Tibial nerve (tissue), 4 donors: ENCODE measurements around the gene C5orf58. TPM values are rescaled to one million over a fixed set of nuclear protein-coding genes. Genes with fewer than 3 reads are reported as not detected.

Experiments
- DNase-seq, 2 donors: peaks; one replicate each; pipeline ENCODE4 v3.0.0-alpha.2; 2019; ENCODE audit warnings: low spot score in 2 of 2
- H3K27ac ChIP-seq, 4 donors: fragments of 200-600 bp; sonication (generic) in 3 of 4; one replicate each; pipeline ENCODE4 v1.5.1; 2017 to 2019; ENCODE audit warnings: mild to moderate bottlenecking in 1 of 4
- H3K27me3 ChIP-seq, 2 donors: fragments of 200-600 bp; sonication (generic) in 1 of 2; one replicate each; pipeline versions ENCODE4 v1.5.1 to v1.6.0; 2017 to 2019
- H3K36me3 ChIP-seq, 3 donors: fragments of 200-600 bp; sonication (generic); one replicate each; pipeline ENCODE4 v1.5.1; 2018 to 2019
- H3K4me1 ChIP-seq, 4 donors: fragments of 200-600 bp; sonication (generic) in 3 of 4; one replicate each; pipeline ENCODE4 v1.5.1; 2017 to 2019
- H3K4me3 ChIP-seq, 4 donors: fragments of 200-600 bp; sonication (generic) in 3 of 4; one replicate each; pipeline ENCODE4 v1.5.1; 2017 to 2019; ENCODE audit warnings: mild to moderate bottlenecking in 1 of 4, moderate library complexity in 1 of 4
- H3K9me3 ChIP-seq, 4 donors: fragments of 200-600 bp; sonication (generic) in 3 of 4; one replicate each; pipeline ENCODE4 v1.5.1; 2017 to 2019
- CTCF ChIP-seq, 5 experiments: fragments of 200-600 bp in 3 of 5; fragments of 450-650 bp in 2 of 5; sonication (generic) in 3 of 5; IDR thresholded peaks; one replicate each; pipeline ENCODE4 v1.5.1; 2016 to 2019; ENCODE audit warnings: antibody characterized with exemption in 5 of 5, mild to moderate bottlenecking in 3 of 5, moderate library complexity in 2 of 5
- EP300 ChIP-seq, 2 donors: sonication (generic); formaldehyde crosslinking; IDR thresholded peaks; one replicate each; pipeline ENCODE4 v1.6.1; 2017; ENCODE audit warnings: antibody characterized with exemption in 2 of 2, mild to moderate bottlenecking in 1 of 2
- POLR2A ChIP-seq, 2 donors: fragments of 450-650 bp; IDR thresholded peaks; one replicate each; pipeline ENCODE4 v1.6.1; 2017; ENCODE audit warnings: antibody characterized with exemption in 2 of 2, mild to moderate bottlenecking in 2 of 2, moderate library complexity in 2 of 2
- WGBS, 2 donors: methylation state at CpG; one replicate each; pipeline ENCODE4 v1.1.5; 2018; 5-methylcytosine and 5-hydroxymethylcytosine counted together
- total RNA-seq, 4 donors: library from RNA; depleted of rRNA; stranded (reverse); fragments of >200 nt; gene quantifications; one replicate each; pipeline ENCODE4 v1.1.0, GENCODE V29; 2016

C5orf58 gene
- total RNA-seq, 4 donors from 2014 or later: 1.5 TPM; not detected in 3

GRCh38 chr5:170202117-170202516 is 30.7 kb upstream of the C5orf58 start:
- H3K27me3 ChIP-seq: no peaks in the 10 kb centered on the region
- no peak for TF ChIP-seq POLR2A (IDR thresholded peaks at IDR 0.05)
- no peak for TF ChIP-seq CTCF (IDR thresholded peaks at IDR 0.05)
- TF ChIP-seq EP300 (IDR thresholded peaks at IDR 0.05): no peak
- no peak for DNase-seq
- H3K4me3 ChIP-seq: no peak overlapping the region
- no peaks in the 10 kb centered on the region for H3K4me1 ChIP-seq
- H3K9me3 ChIP-seq: no peaks in the 10 kb centered on the region
- no peak overlapping the region for H3K27ac ChIP-seq
- 71 to 72% methylated on average over 2 of the region's 2 CpGs for WGBS, 2 donors
- no peaks in the 10 kb centered on the region for H3K36me3 ChIP-seq

- no peak overlapping the region for H3K27ac ChIP-seq
- H3K36me3 ChIP-seq: no peaks in the 10 kb centered on the region
- no peaks in the 10 kb centered on the region for H3K27me3 ChIP-seq
- 80 to 84% methylated on average over 5 of the region's 5 CpGs for WGBS, 2 donors
- H3K4me3 ChIP-seq: no peak overlapping the region
- TF ChIP-seq CTCF (IDR thresholded peaks at IDR 0.05) (no peak), POLR2A (IDR thresholded peaks at IDR 0.05) (no peak), EP300 (IDR thresholded peaks at IDR 0.05) (no peak)
- no peaks in the 10 kb centered on the region for H3K4me1 ChIP-seq
- H3K9me3 ChIP-seq: no peaks in the 10 kb centered on the region
- no peak for DNase-seq
These were observed 28.6 kb upstream of the C5orf58 start for GRCh38 chr5:170204202-170204601.

- H3K27ac ChIP-seq: no peak overlapping the region
- H3K4me3 ChIP-seq: no peak overlapping the region
- H3K9me3 ChIP-seq: no peaks in the 10 kb centered on the region
- no peak for DNase-seq
- no peaks in the 10 kb centered on the region for H3K4me1 ChIP-seq
- no peaks in the 10 kb centered on the region for H3K27me3 ChIP-seq
- no peaks in the 10 kb centered on the region for H3K36me3 ChIP-seq
- WGBS, 2 donors: 33 to 51% methylated on average over 3 of the region's 3 CpGs
- TF ChIP-seq POLR2A (IDR thresholded peaks at IDR 0.05) (no peak), EP300 (IDR thresholded peaks at IDR 0.05) (no peak), CTCF (IDR thresholded peaks at IDR 0.05) (no peak)
These were observed 26.6 kb upstream of the C5orf58 start for GRCh38 chr5:170206216-170206615.

- DNase-seq: no peak
- WGBS, 2 donors: 91 to 96% methylated on average over 8 of the region's 8 CpGs
- Histone ChIP-seq H3K36me3 (no peaks in the 10 kb centered on the region), H3K4me3 (no peak overlapping the region), H3K9me3 (no peaks in the 10 kb centered on the region), H3K4me1 (no peaks in the 10 kb centered on the region), H3K27me3 (no peaks in the 10 kb centered on the region), H3K27ac (no peak overlapping the region)
- no peak for TF ChIP-seq EP300 (IDR thresholded peaks at IDR 0.05)
- no peak for TF ChIP-seq POLR2A (IDR thresholded peaks at IDR 0.05)
- TF ChIP-seq CTCF (IDR thresholded peaks at IDR 0.05): no peak
These were observed 25.8 kb upstream of the C5orf58 start for GRCh38 chr5:170206958-170207357.

- Histone ChIP-seq H3K9me3 (no peaks in the 10 kb centered on the region), H3K4me3 (no peak overlapping the region), H3K36me3 (no peaks in the 10 kb centered on the region), H3K27me3 (no peaks in the 10 kb centered on the region), H3K4me1 (no peaks in the 10 kb centered on the region), H3K27ac (no peak overlapping the region)
- WGBS, 2 donors: 76% methylated on average over 1 of the region's 1 CpG
- TF ChIP-seq POLR2A (IDR thresholded peaks at IDR 0.05): no peak
- TF ChIP-seq EP300 (IDR thresholded peaks at IDR 0.05): no peak
- no peak for TF ChIP-seq CTCF (IDR thresholded peaks at IDR 0.05)
- no peak for DNase-seq
These were observed 21.0 kb upstream of the C5orf58 start for GRCh38 chr5:170211575-170212334.
